HFF-Myc (cell line): ENCODE results near the gene SLX9.
"Not testable (repeated sequence)": the region's sequence is repeated elsewhere in the genome, so short reads cannot be mapped to it uniquely, and the experiment has no call there.

ENCODE experiments used
- DNase-seq: peaks from one replicate; pipeline ENCODE4 v3.0.0-alpha.2; 2011; ENCODE audit warnings: low read depth; ENCODE audit errors: extremely low read depth
- H3K4me3 ChIP-seq: replicated peaks from 2 replicates; pipeline ENCODE4 v1.5.1; 2011; ENCODE audit warnings: low read depth, mild to moderate bottlenecking, control low read depth, low read length
- TF ChIP-seq, protein P1 (sequence below): IDR thresholded peaks from 2 replicates; pipeline ENCODE4 v1.5.1; 2012; ENCODE audit warnings: mild to moderate bottlenecking, low read depth, low read length, control low read depth; ENCODE audit errors: missing control alignments

The SLX9 gene

GRCh38 chr21:44927259-44927586 lies 12.6 kb upstream of the SLX9 start:
- H3K4me3 ChIP-seq: no peak overlapping the region
- DNase-seq: no peak
- TF ChIP-seq, protein P1, sequence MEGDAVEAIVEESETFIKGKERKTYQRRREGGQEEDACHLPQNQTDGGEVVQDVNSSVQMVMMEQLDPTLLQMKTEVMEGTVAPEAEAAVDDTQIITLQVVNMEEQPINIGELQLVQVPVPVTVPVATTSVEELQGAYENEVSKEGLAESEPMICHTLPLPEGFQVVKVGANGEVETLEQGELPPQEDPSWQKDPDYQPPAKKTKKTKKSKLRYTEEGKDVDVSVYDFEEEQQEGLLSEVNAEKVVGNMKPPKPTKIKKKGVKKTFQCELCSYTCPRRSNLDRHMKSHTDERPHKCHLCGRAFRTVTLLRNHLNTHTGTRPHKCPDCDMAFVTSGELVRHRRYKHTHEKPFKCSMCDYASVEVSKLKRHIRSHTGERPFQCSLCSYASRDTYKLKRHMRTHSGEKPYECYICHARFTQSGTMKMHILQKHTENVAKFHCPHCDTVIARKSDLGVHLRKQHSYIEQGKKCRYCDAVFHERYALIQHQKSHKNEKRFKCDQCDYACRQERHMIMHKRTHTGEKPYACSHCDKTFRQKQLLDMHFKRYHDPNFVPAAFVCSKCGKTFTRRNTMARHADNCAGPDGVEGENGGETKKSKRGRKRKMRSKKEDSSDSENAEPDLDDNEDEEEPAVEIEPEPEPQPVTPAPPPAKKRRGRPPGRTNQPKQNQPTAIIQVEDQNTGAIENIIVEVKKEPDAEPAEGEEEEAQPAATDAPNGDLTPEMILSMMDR: no peak

GRCh38 chr21:44927587-44928461 lies 12.0 kb upstream of the SLX9 start:
- DNase-seq: no peak
- no peak overlapping the region for H3K4me3 ChIP-seq
- TF ChIP-seq, protein P1: no peak

GRCh38 chr21:44928500-44929241 lies 11.2 kb upstream of the SLX9 start:
- H3K4me3 ChIP-seq: not testable (repeated sequence)
- peak; percentile 19 for DNase-seq

DNA sequence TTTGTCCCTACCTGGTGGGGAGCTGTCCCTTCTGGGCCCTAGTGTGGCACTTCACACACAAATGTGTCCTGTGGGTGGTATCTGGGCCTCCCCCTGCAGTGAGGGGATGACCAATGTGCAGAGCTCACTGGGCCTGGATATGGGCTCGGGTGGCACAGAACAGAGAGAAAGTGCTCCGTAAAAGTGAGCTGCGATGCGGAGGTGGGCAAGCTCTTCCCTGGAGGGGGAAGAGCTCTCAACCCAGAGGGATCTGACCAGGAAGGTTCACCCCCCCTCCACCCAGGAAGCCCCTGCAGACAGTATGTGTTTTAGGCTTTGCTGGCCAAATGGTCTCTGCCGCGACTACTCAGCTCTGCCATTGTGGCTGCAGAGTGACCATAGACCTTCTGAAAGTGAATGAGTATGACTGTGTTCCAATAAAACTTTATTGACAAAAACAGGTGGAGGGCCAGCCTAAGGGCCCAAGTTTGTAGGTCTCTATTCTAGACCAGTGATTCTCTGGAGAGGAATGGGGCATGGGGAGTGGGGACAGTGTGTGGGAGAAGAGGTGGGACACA lies 10.5 kb upstream of the SLX9 start:
- no peak for DNase-seq
- TF ChIP-seq, protein P1: no peak
- H3K4me3 ChIP-seq: no peak overlapping the region

DNA sequence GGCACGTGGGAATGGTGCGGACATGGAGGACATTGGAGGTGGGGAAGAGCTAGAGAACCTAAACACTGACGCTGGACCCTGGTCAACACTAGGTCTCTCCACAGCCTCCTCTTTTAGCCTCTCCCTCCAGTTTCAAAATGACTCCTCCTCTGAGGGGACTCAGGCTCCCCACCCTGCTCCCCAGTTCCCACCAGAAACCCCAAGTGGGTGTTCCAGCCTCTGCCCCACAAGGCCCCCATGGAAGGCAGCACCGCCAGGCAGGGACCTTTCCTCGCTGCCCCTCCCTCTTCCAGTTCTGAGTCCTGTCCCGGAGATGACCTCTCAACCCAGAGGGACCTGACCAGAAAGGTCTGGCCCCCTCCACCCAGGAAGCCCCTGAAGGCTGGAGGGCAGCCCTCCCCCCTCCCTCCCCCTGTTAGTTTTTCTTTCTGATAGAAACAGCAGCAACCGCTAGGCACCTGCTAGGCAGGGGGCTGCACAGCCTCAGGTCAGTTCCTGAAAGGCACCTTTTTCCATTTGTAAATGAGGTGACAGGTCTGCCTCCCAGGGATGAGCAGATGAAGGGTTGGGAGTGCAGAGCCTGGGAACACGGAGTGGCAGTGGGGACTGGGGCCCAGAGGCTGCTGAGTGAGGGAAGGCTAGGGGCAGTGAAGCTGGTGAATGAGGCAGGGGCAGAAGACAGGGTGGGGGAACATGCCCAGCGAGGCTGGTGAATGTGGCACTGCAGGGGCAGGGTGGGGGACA lies 9.9 kb upstream of the SLX9 start:
- no peak overlapping the region for H3K4me3 ChIP-seq
- TF ChIP-seq, protein P1: no peak

DNA sequence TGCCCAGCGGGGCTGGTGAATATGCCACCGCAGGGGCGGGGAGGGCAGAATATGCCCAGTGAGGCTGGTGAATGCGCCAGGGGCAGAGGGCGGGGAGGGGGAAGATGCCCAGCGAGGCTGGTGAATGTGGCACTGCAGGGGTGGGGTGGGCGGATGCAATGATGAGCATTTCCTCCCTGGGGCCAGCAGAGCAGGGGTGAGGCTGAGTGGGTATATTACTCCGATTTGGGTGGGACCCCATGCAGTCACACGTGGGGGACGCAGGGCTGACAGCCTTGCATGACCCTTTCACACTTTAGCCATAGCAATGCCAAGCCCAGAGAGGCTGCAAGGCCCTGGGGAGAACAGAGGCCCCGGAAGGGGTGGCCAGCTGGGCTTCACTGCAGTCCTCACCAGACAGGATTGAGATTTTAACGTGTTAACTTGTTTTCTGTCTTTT lies 9.3 kb upstream of the SLX9 start:
- no peak for DNase-seq
- no peak overlapping the region for H3K4me3 ChIP-seq
- TF ChIP-seq, protein P1: no peak

More for the DNA sequence above, 9.9 kb upstream of the SLX9 start:
- DNase-seq: no peak
